ENCODE results near the gene C1orf198.

DNA sequence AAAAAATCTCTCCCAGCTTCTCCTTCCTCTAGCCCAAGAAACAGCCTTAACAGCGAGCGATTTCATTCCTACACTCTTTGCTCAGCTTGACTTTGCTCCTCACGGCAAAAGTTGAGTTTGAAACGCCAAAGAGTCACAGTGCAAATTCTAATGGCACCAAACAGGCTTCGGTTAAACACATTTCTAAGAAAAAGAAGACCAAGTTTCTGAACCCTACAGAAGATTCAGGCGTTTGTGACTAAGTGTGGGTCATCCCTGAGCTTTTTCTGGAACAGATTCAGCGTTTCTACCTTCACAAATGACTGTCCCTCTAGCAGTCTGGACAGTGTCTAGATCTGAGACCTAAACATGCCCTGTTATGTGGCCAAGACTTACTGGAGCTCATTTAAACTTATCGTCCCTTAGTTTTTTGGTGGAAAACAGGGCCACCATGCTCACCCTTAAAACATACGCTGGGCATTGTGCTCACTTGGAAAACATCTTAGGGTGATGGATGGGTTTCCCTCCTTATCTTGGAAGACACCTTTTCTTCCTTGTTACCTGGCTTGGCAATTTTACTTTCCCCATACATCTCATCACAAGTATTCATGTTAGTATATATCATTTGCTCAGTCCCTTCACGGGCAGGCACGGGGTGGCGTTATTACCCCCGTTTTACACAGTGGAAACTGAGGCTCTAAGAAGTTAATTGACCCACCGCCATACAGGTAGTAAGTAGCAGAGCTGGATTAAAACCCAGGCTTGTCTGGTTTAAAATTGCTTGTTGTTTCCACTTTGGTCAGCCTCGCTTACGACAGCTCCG lies 1.0 kb downstream of the C1orf198 start:
- TF ChIP-seq EP300 (IDR thresholded peaks at IDR 0.05; ENCODE audit: borderline replicate concordance in 1 of 2, low read depth in 2 of 2, low read length in 2 of 2), result no peak
- no peak for TF ChIP-seq EZH2 (IDR thresholded peaks at IDR 0.05; ENCODE audit: low read depth, low read length, severe bottlenecking)
- TF ChIP-seq CBX8 (IDR thresholded peaks at IDR 0.05; ENCODE audit: borderline replicate concordance, low read depth, low read length), result no peak
- TF ChIP-seq, protein P1, sequence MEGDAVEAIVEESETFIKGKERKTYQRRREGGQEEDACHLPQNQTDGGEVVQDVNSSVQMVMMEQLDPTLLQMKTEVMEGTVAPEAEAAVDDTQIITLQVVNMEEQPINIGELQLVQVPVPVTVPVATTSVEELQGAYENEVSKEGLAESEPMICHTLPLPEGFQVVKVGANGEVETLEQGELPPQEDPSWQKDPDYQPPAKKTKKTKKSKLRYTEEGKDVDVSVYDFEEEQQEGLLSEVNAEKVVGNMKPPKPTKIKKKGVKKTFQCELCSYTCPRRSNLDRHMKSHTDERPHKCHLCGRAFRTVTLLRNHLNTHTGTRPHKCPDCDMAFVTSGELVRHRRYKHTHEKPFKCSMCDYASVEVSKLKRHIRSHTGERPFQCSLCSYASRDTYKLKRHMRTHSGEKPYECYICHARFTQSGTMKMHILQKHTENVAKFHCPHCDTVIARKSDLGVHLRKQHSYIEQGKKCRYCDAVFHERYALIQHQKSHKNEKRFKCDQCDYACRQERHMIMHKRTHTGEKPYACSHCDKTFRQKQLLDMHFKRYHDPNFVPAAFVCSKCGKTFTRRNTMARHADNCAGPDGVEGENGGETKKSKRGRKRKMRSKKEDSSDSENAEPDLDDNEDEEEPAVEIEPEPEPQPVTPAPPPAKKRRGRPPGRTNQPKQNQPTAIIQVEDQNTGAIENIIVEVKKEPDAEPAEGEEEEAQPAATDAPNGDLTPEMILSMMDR (IDR thresholded peaks at IDR 0.05; ENCODE audit: control extremely low read depth in 1 of 3, insufficient read depth in 1 of 3, low read depth in 1 of 3, low read length in 3 of 3), result no peak
- TF ChIP-seq, protein P2, sequence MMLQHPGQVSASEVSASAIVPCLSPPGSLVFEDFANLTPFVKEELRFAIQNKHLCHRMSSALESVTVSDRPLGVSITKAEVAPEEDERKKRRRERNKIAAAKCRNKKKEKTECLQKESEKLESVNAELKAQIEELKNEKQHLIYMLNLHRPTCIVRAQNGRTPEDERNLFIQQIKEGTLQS (IDR thresholded peaks at IDR 0.05; ENCODE audit: insufficient read depth, low read depth, low read length), result no peak
- no peak for TF ChIP-seq ZNF274 (IDR thresholded peaks at IDR 0.05; ENCODE audit: borderline replicate concordance, extremely low read depth, low read length)
